Karpas-422 (cell line): ENCODE data around the gene JADE2. TPM values are rescaled to one million over a fixed set of nuclear protein-coding genes. Genes with fewer than 3 reads are reported as not detected.

Source experiments
- DNase-seq: peaks from one replicate; pipeline ENCODE4 v3.0.0-alpha.2; 2015
- H2AFZ ChIP-seq: fragments of 200-600 bp; sonication (generic); 2 replicates; pipeline ENCODE4 v1.6.1; 2014; ENCODE audit warnings: antibody characterized with exemption, low read length, mixed read lengths
- H3K27ac ChIP-seq: fragments of 200-600 bp; sonication (generic); 2 replicates; pipeline ENCODE4 v1.5.1; 2014; ENCODE audit warnings: mild to moderate bottlenecking, low read length, moderate library complexity
- H3K27me3 ChIP-seq: fragments of 200-600 bp; sonication (generic); 2 replicates; pipeline ENCODE4 v1.6.1; 2014; ENCODE audit warnings: low read length, mixed read lengths
- H3K36me3 ChIP-seq: fragments of 200-600 bp; sonication (generic); 2 replicates; pipeline ENCODE4 v1.6.1; 2014; ENCODE audit warnings: low read length, mixed read lengths; ENCODE audit not compliant: insufficient read depth
- H3K4me1 ChIP-seq: fragments of 200-600 bp; sonication (generic); 2 replicates; pipeline ENCODE4 v1.6.1; 2014; ENCODE audit warnings: mild to moderate bottlenecking, low read length, mixed read lengths
- H3K4me2 ChIP-seq: fragments of 200-600 bp; sonication (generic); 2 replicates; pipeline ENCODE4 v1.6.1; 2014; ENCODE audit warnings: low read length, low read depth, mild to moderate bottlenecking; ENCODE audit not compliant: poor library complexity, severe bottlenecking
- H3K4me3 ChIP-seq: fragments of 200-600 bp; sonication (generic); 2 replicates; pipeline ENCODE4 v1.5.1; 2014; ENCODE audit warnings: mild to moderate bottlenecking, antibody characterized with exemption, low read length, mixed read lengths
- H3K79me2 ChIP-seq: fragments of 200-600 bp; sonication (generic); 2 replicates; pipeline ENCODE4 v1.6.1; 2014; ENCODE audit warnings: mild to moderate bottlenecking, low read length, mixed read lengths
- H3K9ac ChIP-seq: fragments of 200-600 bp; sonication (generic); 2 replicates; pipeline ENCODE4 v1.6.0; 2014; ENCODE audit warnings: low read length
- H3K9me2 ChIP-seq: fragments of 200-600 bp; sonication (generic), shearing (Covaris generic); replicated peaks from 2 replicates; pipeline ENCODE4 v1.6.0; 2014; ENCODE audit warnings: mild to moderate bottlenecking, low read length, moderate library complexity; ENCODE audit not compliant: insufficient read depth
- H3K9me3 ChIP-seq: fragments of 300-700, 200-600 bp; sonication (generic); 2 replicates; pipeline ENCODE4 v1.6.1; 2014; ENCODE audit warnings: low read length, mixed read lengths
- H4K20me1 ChIP-seq: fragments of 200-600 bp; sonication (generic); 2 replicates; pipeline ENCODE4 v1.6.1; 2014; ENCODE audit warnings: mild to moderate bottlenecking, antibody characterized with exemption, low read length, low read depth; ENCODE audit not compliant: insufficient read depth
- total RNA-seq: library from RNA; depleted of rRNA; stranded (reverse); fragments of >200 nt; shearing (Covaris generic); gene quantifications from 2 replicates; pipeline ENCODE4 v1.2.3, GENCODE V29; 2014; ENCODE audit warnings: low replicate concordance

The JADE2 gene
- total RNA-seq, 1 experiment from 2014 or later = 82.1 TPM

GRCh38 chr5:134504629-134505300 lies 20.7 kb upstream of the JADE2 start:
- Histone ChIP-seq H3K9ac (no peak overlapping the region), H3K9me3 (no peaks in the 10 kb centered on the region), H3K27ac (no peak overlapping the region), H3K4me2 (no peak overlapping the region), H3K4me1 (peaks cover 17% of the 10 kb centered on the region), H3K79me2 (no peaks in the 10 kb centered on the region), H3K9me2 (no peaks in the 10 kb centered on the region), H4K20me1 (no peaks in the 10 kb centered on the region), H3K27me3 (no peaks in the 10 kb centered on the region), H3K4me3 (no peak overlapping the region), H3K36me3 (no peaks in the 10 kb centered on the region), H2AFZ (no peak overlapping the region)
- DNase-seq = no peak

GRCh38 chr5:134506054-134507039 lies 19.1 kb upstream of the JADE2 start:
- Histone ChIP-seq H3K4me2 (no peak overlapping the region), H3K4me3 (no peak overlapping the region), H3K9me3 (no peaks in the 10 kb centered on the region), H4K20me1 (no peaks in the 10 kb centered on the region), H3K36me3 (no peaks in the 10 kb centered on the region), H3K4me1 (peaks cover 17% of the 10 kb centered on the region), H3K9me2 (no peaks in the 10 kb centered on the region), H2AFZ (no peak overlapping the region), H3K9ac (no peak overlapping the region), H3K27me3 (no peaks in the 10 kb centered on the region), H3K79me2 (no peaks in the 10 kb centered on the region), H3K27ac (no peak overlapping the region)
- no peak for DNase-seq

GRCh38 chr5:134507452-134507851 lies 18.0 kb upstream of the JADE2 start:
- Histone ChIP-seq H4K20me1 (no peaks in the 10 kb centered on the region), H3K4me3 (no peak overlapping the region), H3K27ac (no peak overlapping the region), H3K9ac (no peak overlapping the region), H3K79me2 (no peaks in the 10 kb centered on the region), H2AFZ (no peak overlapping the region), H3K36me3 (no peaks in the 10 kb centered on the region), H3K9me2 (no peaks in the 10 kb centered on the region), H3K4me1 (peaks cover 7% of the 10 kb centered on the region), H3K4me2 (no peak overlapping the region), H3K27me3 (no peaks in the 10 kb centered on the region), H3K9me3 (no peaks in the 10 kb centered on the region)
- no peak for DNase-seq

GRCh38 chr5:134508521-134509195 lies 16.8 kb upstream of the JADE2 start:
- H3K4me2 ChIP-seq = no peak overlapping the region
- no peaks in the 10 kb centered on the region for H3K9me3 ChIP-seq
- H3K9me2 ChIP-seq = no peaks in the 10 kb centered on the region
- H3K4me1 ChIP-seq = no peaks in the 10 kb centered on the region
- H3K27ac ChIP-seq = no peak overlapping the region
- H2AFZ ChIP-seq = no peak overlapping the region
- H4K20me1 ChIP-seq = no peaks in the 10 kb centered on the region
- H3K9ac ChIP-seq = no peak overlapping the region
- H3K27me3 ChIP-seq = no peaks in the 10 kb centered on the region
- no peak for DNase-seq
- H3K79me2 ChIP-seq = no peaks in the 10 kb centered on the region
- no peak overlapping the region for H3K4me3 ChIP-seq
- H3K36me3 ChIP-seq = no peaks in the 10 kb centered on the region

- Histone ChIP-seq H3K4me2 (no peak overlapping the region), H2AFZ (no peak overlapping the region), H3K9me2 (no peaks in the 10 kb centered on the region), H3K27me3 (no peaks in the 10 kb centered on the region), H3K4me1 (no peaks in the 10 kb centered on the region), H3K27ac (no peak overlapping the region), H3K9ac (no peak overlapping the region), H3K36me3 (no peaks in the 10 kb centered on the region), H3K9me3 (no peaks in the 10 kb centered on the region), H3K4me3 (no peak overlapping the region), H3K79me2 (no peaks in the 10 kb centered on the region), H4K20me1 (no peaks in the 10 kb centered on the region)
- no peak for DNase-seq
Measured at GRCh38 chr5:134509308-134510040, 16.0 kb upstream of the JADE2 start.

GRCh38 chr5:134510970-134511795 lies 14.3 kb upstream of the JADE2 start:
- Histone ChIP-seq H3K9me3 (no peaks in the 10 kb centered on the region), H3K4me2 (no peak overlapping the region), H3K4me1 (no peaks in the 10 kb centered on the region), H3K27me3 (no peaks in the 10 kb centered on the region), H3K9ac (no peak overlapping the region), H3K4me3 (no peak overlapping the region), H4K20me1 (no peaks in the 10 kb centered on the region), H3K9me2 (no peaks in the 10 kb centered on the region), H3K36me3 (no peaks in the 10 kb centered on the region), H3K79me2 (no peaks in the 10 kb centered on the region), H3K27ac (no peak overlapping the region), H2AFZ (no peak overlapping the region)
- no peak for DNase-seq

GRCh38 chr5:134511796-134512660 lies 13.4 kb upstream of the JADE2 start:
- H3K9me3 ChIP-seq = no peaks in the 10 kb centered on the region
- no peak overlapping the region for H3K9ac ChIP-seq
- no peak overlapping the region for H3K4me2 ChIP-seq
- no peaks in the 10 kb centered on the region for H4K20me1 ChIP-seq
- H3K4me1 ChIP-seq = no peaks in the 10 kb centered on the region
- no peak overlapping the region for H3K27ac ChIP-seq
- H3K9me2 ChIP-seq = no peaks in the 10 kb centered on the region
- H3K27me3 ChIP-seq = no peaks in the 10 kb centered on the region
- H3K36me3 ChIP-seq = no peaks in the 10 kb centered on the region
- H3K4me3 ChIP-seq = no peak overlapping the region
- no peak overlapping the region for H2AFZ ChIP-seq
- no peak for DNase-seq
- no peaks in the 10 kb centered on the region for H3K79me2 ChIP-seq
